IPS DF 6.9 (cell line): ENCODE measurements around the gene DAGLA.

Experiments used
- DNase-seq: peaks from one replicate; pipeline ENCODE4 v3.0.0-alpha.2; 2013; ENCODE audit warnings: low read depth, low spot score
- H3K27ac ChIP-seq: one replicate; pipeline ENCODE4 v1.5.1; 2013; ENCODE audit warnings: low read length, control low read depth
- H3K27me3 ChIP-seq: 2 replicates; pipeline ENCODE4 v1.6.1; 2013; ENCODE audit warnings: mild to moderate bottlenecking, low read length; ENCODE audit not compliant: control insufficient read depth, insufficient read depth
- H3K36me3 ChIP-seq: 2 replicates; pipeline ENCODE4 v1.6.1; 2013; ENCODE audit warnings: low read length; ENCODE audit not compliant: control insufficient read depth, insufficient read depth
- H3K4me1 ChIP-seq: 2 replicates; pipeline ENCODE4 v1.6.1; 2013; ENCODE audit warnings: low read length; ENCODE audit not compliant: control insufficient read depth, insufficient read depth
- H3K4me3 ChIP-seq: 2 replicates; pipeline ENCODE4 v1.5.1; 2013; ENCODE audit warnings: mild to moderate bottlenecking, low read length
- H3K9me3 ChIP-seq: 2 replicates; pipeline ENCODE4 v1.6.1; 2013; ENCODE audit warnings: low read length, inconsistent platforms; ENCODE audit not compliant: control insufficient read depth, insufficient read depth
- WGBS: extraction: QIAGEN DNeasy Blood & Tissue Kit; methylation state at CpG from one replicate; pipeline ENCODE4 v1.1.7; 2013; ENCODE audit warnings: mixed read lengths, missing lambda C conversion rate; ENCODE audit not compliant: insufficient read length, insufficient coverage; 5-methylcytosine and 5-hydroxymethylcytosine counted together

The DAGLA gene, protein sequence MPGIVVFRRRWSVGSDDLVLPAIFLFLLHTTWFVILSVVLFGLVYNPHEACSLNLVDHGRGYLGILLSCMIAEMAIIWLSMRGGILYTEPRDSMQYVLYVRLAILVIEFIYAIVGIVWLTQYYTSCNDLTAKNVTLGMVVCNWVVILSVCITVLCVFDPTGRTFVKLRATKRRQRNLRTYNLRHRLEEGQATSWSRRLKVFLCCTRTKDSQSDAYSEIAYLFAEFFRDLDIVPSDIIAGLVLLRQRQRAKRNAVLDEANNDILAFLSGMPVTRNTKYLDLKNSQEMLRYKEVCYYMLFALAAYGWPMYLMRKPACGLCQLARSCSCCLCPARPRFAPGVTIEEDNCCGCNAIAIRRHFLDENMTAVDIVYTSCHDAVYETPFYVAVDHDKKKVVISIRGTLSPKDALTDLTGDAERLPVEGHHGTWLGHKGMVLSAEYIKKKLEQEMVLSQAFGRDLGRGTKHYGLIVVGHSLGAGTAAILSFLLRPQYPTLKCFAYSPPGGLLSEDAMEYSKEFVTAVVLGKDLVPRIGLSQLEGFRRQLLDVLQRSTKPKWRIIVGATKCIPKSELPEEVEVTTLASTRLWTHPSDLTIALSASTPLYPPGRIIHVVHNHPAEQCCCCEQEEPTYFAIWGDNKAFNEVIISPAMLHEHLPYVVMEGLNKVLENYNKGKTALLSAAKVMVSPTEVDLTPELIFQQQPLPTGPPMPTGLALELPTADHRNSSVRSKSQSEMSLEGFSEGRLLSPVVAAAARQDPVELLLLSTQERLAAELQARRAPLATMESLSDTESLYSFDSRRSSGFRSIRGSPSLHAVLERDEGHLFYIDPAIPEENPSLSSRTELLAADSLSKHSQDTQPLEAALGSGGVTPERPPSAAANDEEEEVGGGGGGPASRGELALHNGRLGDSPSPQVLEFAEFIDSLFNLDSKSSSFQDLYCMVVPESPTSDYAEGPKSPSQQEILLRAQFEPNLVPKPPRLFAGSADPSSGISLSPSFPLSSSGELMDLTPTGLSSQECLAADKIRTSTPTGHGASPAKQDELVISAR

GRCh38 chr11:61679893-61680621 lies at the start of gene DAGLA:
Gene DAGLA (plus strand): TSS chr11:61680391. CDS start chr11:61720156, 39,765 bp downstream.
- H3K4me3 ChIP-seq: peak within 1 kb of the TSS; percentile 31; the same call in 1 of the 2 replicates
- no peaks in the 10 kb centered on the region for H3K36me3 ChIP-seq
- H3K4me1 ChIP-seq: peaks cover 3% of the 10 kb centered on the region; the same call in 1 of the 2 replicates
- H3K27ac ChIP-seq: no peak within 1 kb of the TSS
- H3K27me3 ChIP-seq: no peaks in the 10 kb centered on the region; the same call in 1 of the 2 replicates
- no CpG with 5 or more reads among the region's 84 CpGs for WGBS
- no peaks in the 10 kb centered on the region for H3K9me3 ChIP-seq
- DNase-seq: no peak

DNA sequence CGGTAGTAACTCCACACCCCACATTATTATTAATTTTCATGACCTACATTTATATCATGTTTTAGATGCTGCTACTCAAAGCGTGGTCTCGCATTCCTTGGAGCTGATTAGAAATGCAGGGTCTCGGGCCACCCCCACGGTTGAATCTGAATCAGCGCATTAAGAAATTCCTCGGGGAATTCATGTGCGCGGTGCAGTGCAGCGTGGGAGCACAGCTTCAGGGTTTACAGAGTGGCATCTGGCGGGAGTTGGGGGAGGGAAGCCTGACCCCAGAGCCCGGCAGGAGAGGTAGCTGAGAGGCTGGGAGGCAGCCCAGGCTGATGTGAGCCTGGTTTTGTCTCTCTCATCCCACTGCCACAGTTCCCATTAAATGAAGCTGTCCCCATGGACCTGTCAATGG lies 48.1 kb upstream of the DAGLA start:
- no peak overlapping the region for H3K4me3 ChIP-seq
- H3K36me3 ChIP-seq: no peaks in the 10 kb centered on the region
- no peak for DNase-seq
- H3K27ac ChIP-seq: no peak overlapping the region
- no peaks in the 10 kb centered on the region for H3K9me3 ChIP-seq
- no CpG with 5 or more reads among the region's 12 CpGs for WGBS
- H3K4me1 ChIP-seq: peaks cover 5% of the 10 kb centered on the region; the same call in 1 of the 2 replicates
- H3K27me3 ChIP-seq: no peaks in the 10 kb centered on the region

- Histone ChIP-seq H3K4me1 (no peaks in the 10 kb centered on the region), H3K36me3 (no peaks in the 10 kb centered on the region), H3K27ac (no peak overlapping the region), H3K4me3 (no peak overlapping the region), H3K27me3 (no peaks in the 10 kb centered on the region), H3K9me3 (no peaks in the 10 kb centered on the region)
- DNase-seq: no peak
- no CpG with 5 or more reads among the region's 1 CpG for WGBS
Observed at GRCh38 chr11:61635304-61635703, 44.9 kb upstream of the DAGLA start.

DNA sequence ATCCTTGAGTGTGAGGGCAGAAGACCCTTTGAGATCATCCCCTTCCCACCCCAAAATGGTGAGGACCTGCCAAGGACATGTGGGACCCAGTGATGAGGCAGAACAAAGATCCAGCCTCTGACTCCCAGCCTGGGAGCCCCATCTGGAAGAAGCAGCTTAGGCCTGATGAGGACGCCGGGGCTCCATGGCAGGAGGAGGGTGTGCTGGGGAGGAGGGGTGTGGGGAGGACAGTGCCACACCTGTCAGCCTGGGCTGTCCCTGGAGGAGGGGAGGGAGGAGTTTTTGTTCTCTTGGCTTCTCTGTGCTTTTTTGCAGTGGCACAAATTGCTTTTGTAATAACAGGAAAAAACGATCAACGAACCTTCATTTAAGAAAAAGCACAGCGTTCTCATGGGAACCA lies 44.4 kb upstream of the DAGLA start:
- H3K27ac ChIP-seq: no peak overlapping the region
- WGBS: no CpG with 5 or more reads among the region's 5 CpGs

DNA sequence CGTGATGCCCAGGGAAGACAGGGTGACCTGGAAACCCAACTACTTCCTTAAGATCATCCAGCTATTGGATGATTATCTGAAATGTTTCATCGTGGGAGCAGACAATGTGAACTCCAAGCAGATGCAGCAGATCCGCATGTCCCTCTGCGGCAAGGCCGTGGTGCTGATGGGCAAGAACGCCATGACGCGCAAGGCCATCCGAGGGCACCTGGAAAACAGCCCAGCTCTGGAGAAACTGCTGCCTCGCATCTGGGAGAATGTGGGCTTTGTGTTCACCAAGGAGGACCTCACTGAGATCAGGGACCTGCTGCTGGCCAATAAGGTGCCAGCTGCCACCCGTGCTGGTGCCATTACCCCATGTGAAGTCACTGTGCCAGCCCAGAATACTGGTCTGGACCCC lies 43.5 kb upstream of the DAGLA start:
- Histone ChIP-seq H3K9me3 (no peaks in the 10 kb centered on the region), H3K36me3 (no peaks in the 10 kb centered on the region), H3K27me3 (no peaks in the 10 kb centered on the region), H3K27ac (no peak overlapping the region), H3K4me3 (no peak overlapping the region), H3K4me1 (no peaks in the 10 kb centered on the region)
- no peak for DNase-seq
- no CpG with 5 or more reads among the region's 11 CpGs for WGBS

More for the DNA sequence above, 44.4 kb upstream of the DAGLA start:
- no peaks in the 10 kb centered on the region for H3K4me1 ChIP-seq
- H3K4me3 ChIP-seq: no peak overlapping the region
- no peaks in the 10 kb centered on the region for H3K36me3 ChIP-seq
- DNase-seq: no peak
- no peaks in the 10 kb centered on the region for H3K27me3 ChIP-seq
- no peaks in the 10 kb centered on the region for H3K9me3 ChIP-seq

GRCh38 chr11:61637277-61637676 lies 42.9 kb upstream of the DAGLA start:
- no CpG with 5 or more reads among the region's 9 CpGs for WGBS
- no peaks in the 10 kb centered on the region for H3K27me3 ChIP-seq
- no peaks in the 10 kb centered on the region for H3K4me1 ChIP-seq
- H3K9me3 ChIP-seq: no peaks in the 10 kb centered on the region
- DNase-seq: no peak
- no peak overlapping the region for H3K27ac ChIP-seq
- H3K4me3 ChIP-seq: no peak overlapping the region
- no peaks in the 10 kb centered on the region for H3K36me3 ChIP-seq

DNA sequence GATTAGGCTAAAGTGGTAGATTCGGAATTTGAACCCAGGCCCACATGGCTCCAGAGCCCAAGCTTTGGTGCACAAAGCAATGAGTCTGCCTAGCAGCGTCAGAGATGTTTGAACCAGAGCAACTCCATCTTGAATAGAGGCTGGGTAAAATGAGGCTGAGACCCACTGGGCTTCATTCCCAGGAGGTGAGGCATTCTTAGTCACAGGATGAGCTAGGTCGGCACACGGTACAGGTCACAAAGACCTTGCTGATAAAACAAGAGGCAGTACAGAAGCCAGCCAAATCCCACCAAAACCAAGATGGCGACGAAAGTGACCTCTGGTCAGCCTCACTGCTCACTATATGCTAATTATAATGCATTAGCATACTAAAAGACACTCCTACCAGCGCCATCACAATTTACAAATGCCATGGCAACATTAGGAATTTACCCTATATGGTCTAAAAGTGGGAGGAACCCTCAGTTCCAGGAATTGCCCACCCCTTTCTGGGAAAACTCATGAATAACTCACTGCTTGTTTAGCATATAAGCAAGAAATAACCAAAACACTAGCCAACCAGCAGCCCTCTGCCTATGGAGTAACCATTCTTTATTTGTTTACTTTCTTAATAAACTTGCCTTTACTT lies 40.3 kb upstream of the DAGLA start:
- Histone ChIP-seq H3K36me3 (no peaks in the 10 kb centered on the region), H3K27me3 (no peaks in the 10 kb centered on the region), H3K9me3 (no peaks in the 10 kb centered on the region), H3K4me1 (no peaks in the 10 kb centered on the region), H3K27ac (no peak overlapping the region), H3K4me3 (no peak overlapping the region)
- no CpG with 5 or more reads among the region's 7 CpGs for WGBS
- DNase-seq: no peak

GRCh38 chr11:61642162-61642561 lies 38.0 kb upstream of the DAGLA start:
- Histone ChIP-seq H3K4me3 (no peak overlapping the region), H3K9me3 (no peaks in the 10 kb centered on the region), H3K27me3 (no peaks in the 10 kb centered on the region), H3K4me1 (no peaks in the 10 kb centered on the region), H3K36me3 (no peaks in the 10 kb centered on the region), H3K27ac (no peak overlapping the region)
- DNase-seq: no peak
- WGBS: no CpG with 5 or more reads among the region's 8 CpGs

DNA sequence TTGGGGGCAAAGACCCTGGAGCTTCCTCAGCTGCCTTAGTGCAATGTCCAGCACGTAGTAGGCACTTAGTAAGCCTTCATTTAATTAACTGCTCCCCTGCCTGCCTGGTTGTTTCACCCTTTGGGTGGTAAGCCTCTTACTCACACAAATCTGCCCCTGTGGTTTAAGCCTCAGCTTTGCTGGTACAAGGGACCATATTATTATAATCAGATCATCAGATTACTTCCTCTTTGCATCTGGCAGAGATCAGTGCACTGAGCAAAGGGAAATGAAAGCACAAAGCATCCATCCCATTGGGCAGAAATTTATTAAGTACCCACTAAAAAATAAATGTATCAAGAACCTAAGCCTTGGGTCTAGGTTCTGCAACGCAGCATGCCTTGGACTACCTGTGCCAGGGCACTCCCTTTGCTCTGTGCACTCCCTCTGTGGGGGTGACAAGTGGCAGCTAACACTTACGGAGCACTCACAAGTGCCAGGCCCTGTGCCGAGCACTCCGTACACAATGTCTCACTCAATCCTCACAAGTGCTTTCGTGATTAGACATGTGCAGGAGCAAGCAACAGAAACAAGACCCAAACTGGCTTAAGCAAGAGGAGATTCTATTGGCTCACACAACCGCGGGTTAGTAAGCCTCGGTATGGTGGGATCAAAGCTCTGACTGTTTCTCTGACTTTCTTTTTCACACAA lies 34.9 kb upstream of the DAGLA start:
- Histone ChIP-seq H3K9me3 (no peaks in the 10 kb centered on the region), H3K4me1 (no peaks in the 10 kb centered on the region), H3K36me3 (no peaks in the 10 kb centered on the region), H3K27ac (no peak overlapping the region), H3K27me3 (no peaks in the 10 kb centered on the region), H3K4me3 (no peak overlapping the region)
- DNase-seq: no peak
- no CpG with 5 or more reads among the region's 9 CpGs for WGBS
